K562 (cell line): ENCODE measurements around the gene TCAF1. TPM values are rescaled to one million over a fixed set of nuclear protein-coding genes. Genes with fewer than 3 reads are reported as not detected.
A peak's percentile ranks its signal among the peaks of the same experiment; 100 is the strongest.

Experiments
- ATF3 ChIP-seq, 2 experiments: fragments of 450-650 bp in 1 of 2; sonication (generic) in 1 of 2; formaldehyde crosslinking in 1 of 2; IDR thresholded peaks in 1 of 2; conservative IDR thresholded peaks in 1 of 2; 2 replicates each; pipeline versions ENCODE4 v1.6.1 to v1.8.1; 2016 to 2023; ENCODE audit warnings: mild to moderate bottlenecking in 2 of 2, moderate library complexity in 2 of 2, inconsistent platforms in 1 of 2, missing genetic modification reagents in 1 of 2
- ETV5 ChIP-seq: sonication (generic); formaldehyde crosslinking; IDR thresholded peaks from 2 replicates; pipeline ENCODE4 v1.4.0; 2020; ENCODE audit warnings: low read depth, mild to moderate bottlenecking, missing genetic modification reagents
- NCOA6 ChIP-seq: fragments of 450-650 bp; IDR thresholded peaks from 2 replicates; pipeline ENCODE4 v1.6.1; 2017; ENCODE audit warnings: mild to moderate bottlenecking
- NFIC ChIP-seq: fragments of 450-650 bp; IDR thresholded peaks from 2 replicates; pipeline ENCODE4 v1.6.1; 2017; ENCODE audit warnings: mild to moderate bottlenecking, inconsistent platforms
- RCOR1 ChIP-seq, 2 experiments: IDR thresholded peaks; 2 replicates each; pipeline ENCODE4 v1.6.1; 2012; ENCODE audit warnings: low read depth in 2 of 2, low read length in 2 of 2, borderline replicate concordance in 1 of 2, improper control_type of control experiment in 1 of 2
- SP1 ChIP-seq: sonication (generic); formaldehyde crosslinking; IDR thresholded peaks from 2 replicates; pipeline ENCODE4 v1.8.1; 2022; ENCODE audit warnings: mild to moderate bottlenecking, missing genetic modification reagents
- ZNF41 ChIP-seq: fragments of 250-450 bp; sonication (Bioruptor Pico); conservative IDR thresholded peaks from 2 replicates; pipeline ENCODE4 v1.4.0; 2020; ENCODE audit warnings: mild to moderate bottlenecking
- ZNF431 ChIP-seq: sonication (generic); formaldehyde crosslinking; IDR thresholded peaks from 2 replicates; pipeline ENCODE4 v1.8.0; 2022; ENCODE audit warnings: mild to moderate bottlenecking, missing genetic modification reagents
- ZNF695 ChIP-seq: fragments of 450-650 bp; formaldehyde crosslinking; IDR thresholded peaks from 2 replicates; pipeline ENCODE4 v1.4.0; 2020; ENCODE audit warnings: mild to moderate bottlenecking, moderate library complexity
- polyA plus RNA-seq, 8 experiments: library from polyadenylated mRNA; depleted of rRNA in 4 of 8; stranded (reverse) in 5 of 8; unstranded in 3 of 8; fragments of >200 nt; fragmentation: Nextera tagmentation in 2 of 8; fragmentation: Illumina TruSeq in 1 of 8; extraction: Ambion mirVana in 2 of 8; extraction: Trizol in 1 of 8; gene quantifications; 2 replicates each; pipeline versions ENCODE4 v1.2.1 to v1.2.3, GENCODE V29; 2011 to 2014; ENCODE audit warnings: inconsistent platforms in 1 of 8, missing spikeins in 1 of 8
- total RNA-seq, 7 experiments: library from RNA; depleted of rRNA in 6 of 7; stranded (reverse); fragments of >200 nt in 6 of 7; fragmentation: Illumina TruSeq in 2 of 7; extraction: Trizol in 2 of 7; gene quantifications; 2 replicates each; pipeline versions ENCODE4 v1.2.1 to v1.2.3, GENCODE V29; 2011 to 2021; ENCODE audit warnings: low replicate concordance in 1 of 7

Gene TCAF1
- total and polyA plus RNA-seq, 9 of the 15 experiments (the other 6 are each of a cell fraction or from before 2014, with no cell fraction given), result 6.2 to 52.2 (median 24.4) TPM

DNA sequence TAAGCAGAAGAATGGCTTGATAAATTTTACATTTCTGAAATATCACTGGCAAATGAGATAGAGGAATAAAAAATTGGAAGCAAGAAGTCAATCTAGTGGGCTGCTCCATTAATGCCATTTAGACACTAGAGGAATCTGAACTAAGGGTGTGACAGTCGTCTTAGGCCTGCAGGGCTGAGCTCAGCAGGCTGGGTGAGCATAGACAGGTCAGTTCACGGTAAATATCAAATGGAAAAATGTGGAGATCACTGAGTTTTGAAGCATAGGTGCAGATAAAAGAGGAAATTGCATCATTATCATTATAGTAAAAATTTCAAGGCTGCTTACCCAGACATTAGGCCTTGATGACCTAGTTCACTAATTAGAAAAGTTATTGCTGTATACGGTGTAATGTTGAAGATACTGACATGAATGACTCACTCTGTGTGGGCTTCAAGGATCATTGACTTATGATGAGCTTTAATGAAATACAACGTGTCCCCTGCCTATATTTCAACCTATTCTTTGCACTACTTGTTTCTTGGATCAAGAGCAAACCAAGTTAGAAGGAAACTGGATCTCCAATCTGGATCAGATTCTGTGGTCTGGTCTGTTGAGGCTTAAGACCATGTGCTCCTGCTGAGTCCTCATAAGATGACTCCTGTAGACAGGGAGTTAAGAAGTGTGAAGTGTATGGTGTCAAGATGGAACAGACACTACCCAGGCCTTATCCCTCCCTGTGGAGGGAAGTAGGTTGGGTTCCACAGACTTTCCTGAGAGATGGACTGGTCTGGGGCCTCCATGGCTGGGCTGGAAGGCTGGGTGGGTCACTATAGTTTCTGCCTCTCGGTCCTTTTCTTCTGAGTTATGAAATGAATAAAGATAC, 36.6 kb upstream of the TCAF1 start (continued):
- TF ChIP-seq ZNF431 (CRISPR knock-in tag) (no peak), ZNF41 (CRISPR knock-in tag) (no peak), ETV5 (CRISPR knock-in tag) (no peak), ATF3 (IDR thresholded peaks at IDR 0.05) (peak; percentile 65), ATF3 (CRISPR knock-in tag; conservative IDR thresholded peaks at IDR 0.05) (no peak), NFIC (no peak), ZNF695 (CRISPR knock-in tag) (no peak), NCOA6 (no peak), SP1 (CRISPR knock-in tag) (no peak), RCOR1 (IDR thresholded peaks at IDR 0.05; ENCODE audit: borderline replicate concordance in 1 of 2, low read depth in 2 of 2, low read length in 2 of 2) (no peak)
